Body of pancreas (tissue), 4 donors: ENCODE results near the gene TRIM48. TPM values are rescaled to one million over a fixed set of nuclear protein-coding genes. Genes with fewer than 3 reads are reported as not detected.
"Not testable (repeated sequence)": the region's sequence is repeated elsewhere in the genome, so short reads cannot be mapped to it uniquely, and the experiment has no call there.

Source experiments
- ATAC-seq: fragments of 150-250 bp; one replicate; pipeline ENCODE4 v1.9.1; 2016
- DNase-seq, 4 donors: peaks; one replicate each; pipeline ENCODE4 v3.0.0-alpha.2; 2019
- H3K27ac ChIP-seq, 4 donors: fragments of 200-600 bp; sonication (generic); 1 replicate in 3 of 4; 2 replicates in 1 of 4; pipeline versions ENCODE4 v1.5.1 to v1.6.1; 2016 to 2019; ENCODE audit warnings: mild to moderate bottlenecking in 1 of 4, mixed read lengths in 1 of 4, moderate library complexity in 1 of 4
- H3K27me3 ChIP-seq, 2 donors: fragments of 200-600 bp; sonication (generic); one replicate each; pipeline ENCODE4 v1.6.0; 2016; ENCODE audit warnings: mild to moderate bottlenecking in 1 of 2
- H3K36me3 ChIP-seq, 2 donors: fragments of 200-600 bp; sonication (generic); replicated peaks in 1 of 2; 2 replicates each; pipeline ENCODE4 v1.5.1; 2016; ENCODE audit warnings: low read depth in 2 of 2; ENCODE audit not compliant: insufficient read depth in 1 of 2
- H3K4me1 ChIP-seq: fragments of 200-600 bp; sonication (generic); one replicate; pipeline ENCODE4 v1.6.0; 2016
- H3K4me3 ChIP-seq, 2 donors: fragments of 200-600 bp; sonication (generic); 1 replicate in 1 of 2; 2 replicates in 1 of 2; pipeline ENCODE4 v1.5.1; 2016 to 2019
- H3K9me3 ChIP-seq, 3 donors: fragments of 200-600 bp; sonication (generic); 1 replicate in 2 of 3; 2 replicates in 1 of 3; pipeline ENCODE4 v1.5.1; 2016
- CTCF ChIP-seq, 7 experiments: fragments of 450-650 bp in 4 of 7; fragments of 200-600 bp in 3 of 7; sonication (generic) in 3 of 7; IDR thresholded peaks; one replicate each; pipeline ENCODE4 v1.5.1; 2016 to 2019; ENCODE audit warnings: antibody characterized with exemption in 7 of 7
- POLR2A ChIP-seq, 3 donors: fragments of 450-650 bp; IDR thresholded peaks; one replicate each; pipeline ENCODE4 v1.6.1; 2016; ENCODE audit warnings: antibody characterized with exemption in 3 of 3, mild to moderate bottlenecking in 2 of 3
- WGBS, 2 donors: methylation state at CpG; one replicate each; pipeline ENCODE4 v1.1.5; 2017; 5-methylcytosine and 5-hydroxymethylcytosine counted together
- intact Hi-C: fragments of 100-400 bp; cut with DNase I; formaldehyde crosslinking; loops from one replicate; pipeline ENCODE4 v1.15.1; 2023
- small RNA-seq: library from RNA; depleted of rRNA; stranded (forward); fragments of <200 nt; gene quantifications from one replicate; pipeline ENCODE3, GENCODE V24; 2016
- total RNA-seq, 2 donors: library from RNA; depleted of rRNA; stranded (reverse); fragments of >200 nt; gene quantifications; one replicate each; pipeline ENCODE4 v1.1.0, GENCODE V29; 2016

The TRIM48 gene
- not detected for total RNA-seq

GRCh38 chr11:55261855-55262254 lies at the start of gene TRIM48:
TRIM48 (plus strand) TSS chr11:55262155; CDS start chr11:55262268, 113 bp downstream.
- H3K27ac ChIP-seq, ATAC-seq, H3K36me3 ChIP-seq, H3K27me3 ChIP-seq, DNase-seq, H3K4me3 ChIP-seq, H3K4me1 ChIP-seq, H3K9me3 ChIP-seq, intact Hi-C loops: not testable (repeated sequence)
- 40 to 54% methylated on average over 2 of the region's 2 CpGs for WGBS, 2 donors

GRCh38 chr11:55238316-55238715 lies 23.6 kb upstream of the TRIM48 start:
- H3K9me3 ChIP-seq, ATAC-seq, H3K4me3 ChIP-seq, H3K4me1 ChIP-seq, H3K27me3 ChIP-seq, DNase-seq, intact Hi-C loops, H3K27ac ChIP-seq, H3K36me3 ChIP-seq: not testable (repeated sequence)
- WGBS, 2 donors, result 46 to 47% methylated on average over 2 to 5 of the region's 5 CpGs

- no peaks in the 10 kb centered on the region for H3K4me1 ChIP-seq
- H3K4me3 ChIP-seq, result no peak overlapping the region
- WGBS, 2 donors, result 58 to 75% methylated on average over 5 of the region's 5 CpGs
- no peak overlapping the region for H3K27ac ChIP-seq
- no peaks in the 10 kb centered on the region for H3K36me3 ChIP-seq
- intact Hi-C loops, result no loop called here
- DNase-seq, result no peak
- ATAC-seq, result no peak
- no peaks in the 10 kb centered on the region for H3K27me3 ChIP-seq
- TF ChIP-seq CTCF (IDR thresholded peaks at IDR 0.05) (no peak), POLR2A (IDR thresholded peaks at IDR 0.05) (no peak)
- no peaks in the 10 kb centered on the region for H3K9me3 ChIP-seq
These were observed 1.1 kb downstream of the TRIM48 start for GRCh38 chr11:55263081-55263480.

Small RNAs within 50 kb of the gene (small RNA-seq; reads per million reads assigned to genes)
- gene AP005597.4, result not detected

Other genes starting within 250 kb of the TRIM48 start
- not detected for gene OR4A16, start 81.0 kb downstream of the TRIM48 start, total RNA-seq
- not detected for gene OR4A15, start 105.8 kb downstream of the TRIM48 start, total RNA-seq